ENCODE results near the gene TUBD1.
A peak's percentile ranks its signal among the peaks of the same experiment; 100 is the strongest.
"Not testable (repeated sequence)": the region's sequence is repeated elsewhere in the genome, so short reads cannot be mapped to it uniquely, and the experiment has no call there.

Gene TUBD1

DNA sequence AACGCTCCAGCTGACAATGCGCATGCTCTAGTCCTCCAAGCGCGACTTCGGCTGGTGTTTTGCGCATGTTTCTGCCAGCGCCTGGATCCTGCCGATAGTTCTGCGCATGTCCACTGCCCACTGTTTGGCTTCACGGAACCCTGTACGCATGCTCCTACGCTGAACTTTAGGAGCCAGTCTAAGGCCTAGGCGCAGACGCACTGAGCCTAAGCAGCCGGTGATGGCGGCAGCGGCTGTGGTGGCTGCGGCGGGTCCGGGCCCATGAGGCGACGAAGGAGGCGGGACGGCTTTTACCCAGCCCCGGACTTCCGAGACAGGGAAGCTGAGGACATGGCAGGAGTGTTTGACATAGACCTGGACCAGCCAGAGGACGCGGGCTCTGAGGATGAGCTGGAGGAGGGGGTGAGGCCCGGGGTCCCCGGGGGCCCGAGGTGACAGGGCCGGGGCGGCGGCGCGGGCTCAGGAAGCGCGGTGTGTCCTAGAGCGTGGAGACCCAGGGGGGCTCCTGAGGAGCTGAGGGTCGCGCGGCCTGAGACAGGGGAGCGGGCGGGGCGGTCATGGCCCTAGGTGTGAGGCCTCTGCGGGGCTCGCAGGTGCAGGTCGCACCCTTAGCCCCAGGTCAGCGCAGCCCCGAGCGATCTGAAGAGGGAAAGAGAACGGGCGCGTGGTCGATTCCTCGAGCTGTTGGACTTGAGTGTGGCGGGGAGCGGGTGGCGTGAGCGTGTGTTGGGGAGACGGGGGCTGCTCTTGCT, at the start of gene TUBD1, which contains the start of gene RPS6KB1:
TSS of gene TUBD1 (minus strand) at position 20 of the 752 bp plus-strand sequence. CDS start 1,941 bp downstream, outside the sequence.
TSS of gene RPS6KB1 (plus strand) at position 198 of the 752 bp plus-strand sequence. CDS start at position 262, 64 bp downstream.
- DNase-seq = peak; percentile 97

DNA sequence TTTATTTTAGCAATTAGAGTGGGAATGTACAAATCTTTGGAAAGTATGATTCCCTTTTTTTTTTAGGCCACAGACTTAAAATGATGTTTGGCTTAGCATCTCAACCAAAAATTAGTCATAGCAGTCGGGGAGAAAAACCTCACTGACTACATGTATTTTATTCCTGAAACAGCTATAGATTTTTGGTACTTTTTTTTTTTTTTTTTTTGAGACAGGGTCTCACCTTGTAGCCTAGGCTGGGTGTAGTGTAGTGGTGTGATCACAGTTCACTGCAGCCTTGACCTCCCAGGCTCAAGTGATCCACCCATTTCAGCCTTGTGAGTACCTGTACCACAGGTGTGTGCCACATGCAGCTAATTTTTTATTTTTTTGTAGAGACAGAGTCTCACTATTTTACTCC, 48.4 kb upstream of the TUBD1 start:
- DNase-seq = no peak

DNA sequence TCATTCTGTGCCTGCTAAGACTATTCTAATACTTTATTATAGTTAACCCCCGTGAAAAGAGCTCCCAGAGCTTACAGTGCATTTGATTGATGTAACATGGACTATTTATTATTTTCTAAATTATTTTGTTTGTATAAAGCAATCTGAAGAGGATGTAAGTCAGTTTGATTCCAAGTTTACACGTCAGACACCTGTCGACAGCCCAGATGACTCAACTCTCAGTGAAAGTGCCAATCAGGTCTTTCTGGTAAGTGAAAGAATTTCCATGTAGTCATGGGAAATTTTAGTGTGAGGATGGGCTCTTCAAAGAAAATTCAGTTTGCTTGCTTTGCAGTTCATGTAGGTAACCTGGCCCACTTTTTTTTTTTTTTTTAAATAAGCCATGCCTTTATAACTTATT, 48.0 kb upstream of the TUBD1 start:
- not testable (repeated sequence) for DNase-seq

- not testable (repeated sequence) for DNase-seq
Observed at GRCh38 chr17:59933317-59933716, 40.6 kb upstream of the TUBD1 start.

DNA sequence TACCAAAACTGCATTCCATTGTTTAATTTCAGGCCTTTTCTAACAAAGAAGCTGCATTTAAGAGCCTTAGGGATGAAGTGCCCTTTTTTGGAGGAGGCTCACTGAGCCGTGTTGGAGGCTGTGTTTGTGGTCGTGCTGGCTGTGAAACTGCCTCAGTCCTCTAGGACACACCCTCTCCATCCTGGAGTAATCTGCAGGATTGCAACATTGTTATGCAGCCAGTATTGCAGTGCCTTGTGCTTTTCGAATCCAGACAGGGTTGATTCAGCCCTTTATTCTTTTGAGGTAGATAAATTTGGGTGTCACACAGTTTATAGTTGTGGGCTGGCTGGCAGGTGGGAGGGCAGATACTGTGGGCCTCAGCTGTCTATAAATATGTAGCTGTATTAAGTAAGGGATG, 38.0 kb upstream of the TUBD1 start:
- not testable (repeated sequence) for DNase-seq

- not testable (repeated sequence) for DNase-seq
Observed at GRCh38 chr17:59930121-59930520, 37.4 kb upstream of the TUBD1 start.

DNA sequence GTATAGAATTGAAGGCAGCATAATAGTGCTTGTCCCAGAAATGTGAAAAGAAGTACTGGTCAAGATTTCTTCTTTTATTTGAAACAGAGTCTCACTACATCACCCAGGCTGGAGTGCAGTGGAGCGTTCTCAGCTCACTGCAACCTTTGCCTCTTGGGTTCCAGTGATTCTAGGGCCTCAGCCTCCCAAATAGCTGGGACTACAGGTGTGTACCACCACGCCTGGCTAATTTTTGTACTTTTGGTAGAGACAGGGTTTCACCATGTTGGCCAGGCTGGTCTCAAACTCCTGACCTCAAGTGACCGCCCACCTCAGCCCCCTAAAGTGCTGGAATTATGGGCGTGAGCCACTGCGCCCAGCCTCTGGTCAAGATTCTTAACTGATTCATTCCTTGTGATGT, 27.9 kb upstream of the TUBD1 start:
- not testable (repeated sequence) for DNase-seq

GRCh38 chr17:59916446-59916845, 23.7 kb upstream of the TUBD1 start:
- DNase-seq = no peak

GRCh38 chr17:59914274-59914854, 21.6 kb upstream of the TUBD1 start:
- peak in 1 of 2 donors; percentile 37 for DNase-seq

DNA sequence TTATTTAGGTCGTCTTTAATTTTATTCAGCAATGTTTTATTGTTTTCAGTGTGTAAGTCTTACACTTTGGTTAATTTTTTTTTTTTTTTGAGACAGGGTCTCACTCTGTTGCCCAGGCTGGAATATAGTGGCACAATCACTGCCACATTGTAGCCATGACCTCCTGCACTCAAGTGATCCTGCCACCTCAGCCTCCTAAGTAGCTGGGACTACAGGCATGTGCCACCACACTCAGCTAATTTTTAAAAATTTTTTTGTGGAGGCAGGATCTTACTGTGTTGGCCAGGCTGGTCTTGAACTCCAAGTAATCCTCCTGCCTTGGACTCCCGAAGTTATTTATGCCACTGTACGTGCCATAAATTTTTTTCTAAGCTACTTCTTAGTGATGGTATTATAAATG, 14.7 kb upstream of the TUBD1 start:
- DNase-seq = no peak

GRCh38 chr17:59903455-59903854, 10.7 kb upstream of the TUBD1 start:
- no peak for DNase-seq

GRCh38 chr17:59901604-59902003, 8.9 kb upstream of the TUBD1 start:
- no peak for DNase-seq

- DNase-seq = no peak
Observed at GRCh38 chr17:59899099-59899498, 6.4 kb upstream of the TUBD1 start.

- no peak for DNase-seq
Observed at GRCh38 chr17:59897090-59897489, 4.3 kb upstream of the TUBD1 start.

GRCh38 chr17:59893676-59894100, 945 bp upstream of the TUBD1 start:
- no peak for DNase-seq

DNA sequence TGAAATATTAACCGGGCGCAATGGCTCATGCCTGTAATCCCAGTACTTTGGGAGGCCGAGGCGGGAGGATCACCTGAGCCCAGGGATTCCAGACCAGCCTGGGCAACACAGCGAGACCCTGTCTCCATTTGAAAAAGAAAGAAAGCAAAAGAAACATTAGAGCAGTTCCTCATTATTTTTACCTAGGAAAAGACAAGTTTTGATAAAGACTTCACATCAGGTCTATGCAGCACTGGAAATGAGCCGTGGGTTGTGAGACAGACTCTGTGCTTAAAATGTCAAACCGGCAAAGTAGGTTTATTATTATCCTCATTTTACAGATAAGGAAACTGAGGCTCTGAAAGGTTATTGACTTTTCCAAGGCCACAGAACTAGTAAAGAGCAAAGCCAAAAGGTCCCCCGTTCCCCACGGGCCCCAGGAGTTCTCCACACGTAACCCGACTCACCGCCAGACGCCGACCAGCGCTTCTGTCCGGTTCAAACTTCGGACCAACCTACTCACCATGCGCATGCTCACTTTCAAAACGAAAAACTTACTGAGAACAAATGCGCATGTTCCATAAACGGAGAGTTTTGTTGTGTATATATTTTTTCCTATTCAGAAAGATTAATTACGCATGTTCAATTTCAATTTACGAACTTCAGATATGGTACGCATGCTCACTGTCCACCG, 356 bp downstream of the TUBD1 start:
- DNase-seq = no peak

GRCh38 chr17:59890720-59891119, 2.0 kb downstream of the TUBD1 start:
- DNase-seq = no peak

DNA sequence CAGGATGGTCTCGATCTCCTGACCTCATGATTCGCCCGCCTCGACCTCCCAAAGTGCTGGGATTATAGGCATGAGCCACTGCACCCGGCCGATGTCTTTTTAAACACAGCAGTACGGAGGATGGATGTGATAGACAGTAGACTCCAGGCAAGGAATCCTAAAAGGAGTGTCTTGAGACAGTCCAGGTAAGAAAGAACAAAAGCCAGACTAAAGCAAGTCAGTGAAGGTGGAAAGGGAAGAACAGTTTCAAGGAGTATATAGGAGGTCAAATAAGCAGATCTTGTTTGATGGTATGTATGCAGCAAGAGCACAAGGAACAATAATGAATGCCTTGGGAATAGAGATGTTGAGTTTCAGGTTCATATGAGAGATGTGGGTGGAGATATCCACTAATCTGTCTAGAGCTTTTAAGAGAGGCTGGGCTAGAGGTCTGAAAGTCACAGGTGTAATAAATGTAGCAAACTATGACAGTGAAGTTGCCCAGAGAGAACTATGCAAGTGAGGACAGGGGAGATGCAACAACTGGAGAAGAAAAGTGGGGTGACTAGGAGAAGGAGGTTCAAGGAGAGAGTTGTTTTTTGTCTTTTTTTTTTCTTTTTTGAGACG, 4.5 kb downstream of the TUBD1 start:
- DNase-seq = no peak

DNA sequence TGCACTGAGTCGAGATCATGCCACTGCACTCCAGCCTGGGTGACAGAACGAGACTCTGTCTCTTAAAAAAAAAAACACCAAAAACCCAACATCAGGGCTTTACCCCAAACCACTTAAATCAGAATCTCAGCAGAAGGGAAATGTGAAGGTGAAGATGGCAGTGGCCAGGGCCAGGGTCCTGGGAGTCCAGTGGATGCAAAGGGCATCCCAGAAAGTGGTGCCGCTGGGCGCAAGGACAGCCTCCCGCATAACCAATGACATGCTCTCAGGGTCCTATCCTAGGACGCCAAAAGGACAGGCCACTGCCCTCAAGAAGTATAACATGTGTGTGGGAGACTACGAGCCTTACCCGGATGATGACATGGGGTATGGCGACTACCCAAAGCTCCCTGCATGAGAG, 7.9 kb downstream of the TUBD1 start:
- DNase-seq = no peak

DNA sequence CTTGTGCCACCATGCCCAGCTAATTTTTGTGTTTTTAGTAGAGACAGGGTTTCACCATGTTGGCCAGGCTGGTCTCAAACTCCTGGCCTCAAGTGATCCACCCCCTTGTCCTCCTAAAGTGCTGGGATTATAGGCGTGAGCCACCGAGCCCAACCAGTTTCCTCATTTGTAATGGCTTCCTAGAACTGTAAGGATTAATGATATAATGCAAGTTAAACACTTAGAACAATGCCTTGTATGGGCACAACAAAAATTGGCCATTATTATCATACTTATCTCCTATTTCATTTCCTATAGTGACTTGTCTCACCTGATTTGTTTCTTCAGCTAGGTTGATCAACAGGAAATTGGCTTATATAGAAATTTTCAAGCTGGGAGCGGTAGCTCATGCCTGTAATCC, 14.1 kb downstream of the TUBD1 start:
- no peak for DNase-seq

DNA sequence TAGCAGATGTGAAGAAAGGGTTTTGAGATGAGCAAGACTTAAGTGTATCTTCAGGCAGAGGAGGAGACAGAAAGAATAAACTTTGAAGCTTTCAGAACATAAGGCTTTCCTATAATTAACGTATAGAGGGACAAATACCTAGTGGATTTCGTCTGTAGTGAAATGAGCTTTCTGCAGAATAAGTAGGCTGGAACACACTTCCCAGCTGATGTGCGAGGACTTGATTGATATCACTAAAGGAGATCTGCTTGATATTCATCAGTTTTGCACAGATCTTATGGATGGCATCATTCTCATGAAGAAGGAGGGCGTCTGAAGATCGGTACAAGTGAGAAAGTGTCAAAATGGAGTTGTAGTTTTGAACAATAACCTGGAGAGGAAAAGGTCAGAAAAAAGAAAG, 14.8 kb downstream of the TUBD1 start:
- no peak for DNase-seq

GRCh38 chr17:59876107-59876506, 16.6 kb downstream of the TUBD1 start:
- no peak for DNase-seq

GRCh38 chr17:59874376-59874775, 18.4 kb downstream of the TUBD1 start:
- no peak for DNase-seq

All from hippocampal formation (tissue), 2 donors.